PC-3 (cell line): ENCODE data around the gene ULBP1. TPM values are rescaled to one million over a fixed set of nuclear protein-coding genes. Genes with fewer than 3 reads are reported as not detected.

Source experiments
- ATAC-seq: fragments of 200-7000 bp; cut with Tn5 transposase; 2 replicates; pipeline ENCODE4 v1.9.1; 2020; ENCODE audit warnings: mild to moderate bottlenecking, moderate library complexity
- BruUV-seq: library from RNA; stranded (reverse); fragments of 400-500 nt; replicated peaks from 2 replicates; lab custom pipeline; 2021; lab: Mats Ljungman, UMichigan
- CTCF ChIA-PET: fragments of 300-600 bp; sonication (Branson Sonifier 250); formaldehyde crosslinking; loops from one replicate; lab custom pipeline; 2022; ENCODE audit warnings: antibody characterized with exemption; lab: Charles Lee
- POLR2A ChIA-PET: fragments of 300-600 bp; sonication (Branson Sonifier 250); formaldehyde crosslinking; loops from one replicate; lab custom pipeline; 2022; ENCODE audit warnings: antibody characterized with exemption; ENCODE audit not compliant: unreplicated experiment; lab: Charles Lee
- DNase-seq: peaks from one replicate; pipeline ENCODE4 v3.0.0-alpha.2; 2015
- H2AFZ ChIP-seq: fragments of 300-600 bp; sonication (generic); 2 replicates; pipeline ENCODE4 v1.6.0; 2016; ENCODE audit warnings: antibody characterized with exemption, low read length
- H3F3A ChIP-seq: fragments of 300-600 bp; sonication (generic); one replicate; pipeline ENCODE4 v1.6.0; 2017; ENCODE audit warnings: antibody characterized with exemption, low read length, control low read depth, mild to moderate bottlenecking; ENCODE audit not compliant: unreplicated experiment
- H3K27ac ChIP-seq: fragments of 300-600 bp; sonication (generic); 2 replicates; pipeline ENCODE4 v1.5.1; 2016; ENCODE audit warnings: mild to moderate bottlenecking, low read length
- H3K27me3 ChIP-seq: fragments of 300-600 bp; sonication (generic); 2 replicates; pipeline ENCODE4 v1.6.1; 2016; ENCODE audit warnings: low read length, mixed read lengths
- H3K36me3 ChIP-seq: fragments of 300-600 bp; sonication (generic); 2 replicates; pipeline ENCODE4 v1.6.1; 2016; ENCODE audit warnings: low read depth, mixed run types, low read length, mixed read lengths
- H3K4me1 ChIP-seq: fragments of 300-600 bp; sonication (generic); 2 replicates; pipeline ENCODE4 v1.5.1; 2016; ENCODE audit warnings: low read length; ENCODE audit not compliant: insufficient read depth
- H3K4me2 ChIP-seq: fragments of 300-600 bp; sonication (generic); 2 replicates; pipeline ENCODE4 v1.6.0; 2016; ENCODE audit warnings: low read length
- H3K4me3 ChIP-seq: fragments of 300-600 bp; sonication (generic); 2 replicates; pipeline ENCODE4 v1.5.1; 2016; ENCODE audit warnings: mild to moderate bottlenecking, low read length, mixed read lengths
- H3K79me2 ChIP-seq: fragments of 300-600 bp; sonication (generic); 2 replicates; pipeline ENCODE4 v1.6.1; 2017; ENCODE audit warnings: low read length, mixed read lengths
- H3K9ac ChIP-seq: fragments of 300-600 bp; sonication (generic); 2 replicates; pipeline ENCODE4 v1.6.0; 2016; ENCODE audit warnings: mild to moderate bottlenecking, low read length
- H3K9me2 ChIP-seq: fragments of 300-600 bp; sonication (generic); replicated peaks from 2 replicates; pipeline ENCODE4 v1.6.1; 2016; ENCODE audit warnings: mixed run types, low read length, mixed read lengths
- H3K9me3 ChIP-seq: fragments of 300-600 bp; sonication (generic); 2 replicates; pipeline ENCODE4 v1.6.1; 2016; ENCODE audit warnings: low read length, mixed read lengths
- H4K20me1 ChIP-seq: fragments of 300-600 bp; sonication (generic); 2 replicates; pipeline ENCODE4 v1.6.1; 2016; ENCODE audit warnings: low read length, mixed read lengths
- CTCF ChIP-seq: fragments of 300-600 bp; sonication (generic); conservative IDR thresholded peaks from 2 replicates; pipeline ENCODE4 v1.5.1; 2017; ENCODE audit warnings: antibody characterized with exemption, low read depth, mild to moderate bottlenecking, low read length
- EZH2 ChIP-seq: fragments of 300-600 bp; sonication (generic); IDR thresholded peaks from one replicate; pipeline ENCODE4 v1.6.1; 2017; ENCODE audit warnings: antibody characterized with exemption, mild to moderate bottlenecking, low read length; ENCODE audit not compliant: unreplicated experiment
- EZH2phosphoT487 ChIP-seq: fragments of 300-600 bp; sonication (generic); IDR thresholded peaks from 2 replicates; pipeline ENCODE4 v1.6.1; 2018; ENCODE audit warnings: mild to moderate bottlenecking, antibody characterized with exemption, low read length, borderline replicate concordance
- intact Hi-C: fragments of 100-400 bp; cut with micrococcal nuclease; formaldehyde crosslinking; loops from 2 replicates; pipeline ENCODE4 v1.9.0; 2023
- total RNA-seq: library from RNA; depleted of rRNA; stranded (reverse); fragments of >200 nt; gene quantifications from 2 replicates; pipeline ENCODE4 v1.2.3, GENCODE V29; 2014

ULBP1 gene
- total RNA-seq, 1 experiment from 2014 or later, result 0.87 TPM

DNA sequence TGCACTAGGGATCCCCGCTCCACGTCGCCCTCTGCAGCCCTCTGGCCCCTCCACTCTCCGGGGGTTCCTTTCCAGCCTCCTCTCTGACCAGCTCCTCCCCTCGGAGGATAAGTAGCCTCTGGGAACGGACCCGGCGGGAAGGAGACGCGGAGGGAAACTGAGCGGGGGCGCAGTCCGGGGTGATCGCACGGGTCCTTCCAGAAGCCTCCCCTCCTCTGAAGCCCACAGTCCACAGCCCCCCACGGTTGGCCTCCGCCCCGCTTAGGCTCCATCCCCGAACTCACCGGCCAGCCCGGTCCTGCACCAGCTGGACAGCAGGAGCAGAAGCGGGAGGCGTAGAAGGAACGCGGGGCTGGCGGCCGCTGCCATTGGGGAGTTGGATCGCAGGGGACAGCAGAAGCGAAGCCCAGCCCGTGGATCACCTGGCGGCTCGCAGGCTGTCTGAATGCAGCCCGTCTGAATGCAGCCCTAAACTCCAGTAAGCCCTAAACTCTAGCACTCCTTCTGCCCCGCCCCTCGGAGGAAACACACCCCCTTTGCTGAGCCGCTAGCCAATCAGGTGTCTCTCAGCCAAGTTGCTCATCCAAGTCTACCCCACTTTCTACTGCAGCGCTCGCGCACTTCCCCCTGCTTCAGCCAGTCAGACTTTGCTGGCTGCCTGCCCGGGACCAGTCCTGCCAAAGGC, 41.0 kb upstream of the ULBP1 start, which contains the start of gene RAET1G:
TSS of gene RAET1G (minus strand) at position 480 of the 685 bp plus-strand sequence. CDS start at position 369, 111 bp downstream.
- TF ChIP-seq EZH2 (no peak), EZH2phosphoT487 (no peak), CTCF (no peak)
- Histone ChIP-seq H3K9me3 (no peaks in the 10 kb centered on the region), H3K4me2 (peak within 1 kb of the TSS; percentile 91), H3K27me3 (no peaks in the 10 kb centered on the region), H3K4me1 (peaks cover 8% of the 10 kb centered on the region; the same call in 1 of the 2 replicates), H3K9ac (no peak within 1 kb of the TSS), H4K20me1 (no peaks in the 10 kb centered on the region), H3K27ac (no peak within 1 kb of the TSS), H3K36me3 (no peaks in the 10 kb centered on the region; the same call in 1 of the 2 replicates), H2AFZ (peak within 1 kb of the TSS; percentile 92), H3K79me2 (no peaks in the 10 kb centered on the region), H3K9me2 (no peaks in the 10 kb centered on the region), H3F3A (no peaks in the 10 kb centered on the region), H3K4me3 (peak within 1 kb of the TSS; percentile 80)
- DNase-seq (peak; percentile 85), ATAC-seq (peak; percentile 84)
- no TSS peak for BruUV-seq
- ChIA-PET POLR2A (no interaction called here), CTCF (no interaction called here)
- intact Hi-C loops, result loop anchor here (10.0 kb wide), 1 partner anchor 378 kb away; the partner anchor contains the start of gene PPIL4

- POLR2A ChIA-PET, result no interaction called here
- ATAC-seq (no peak), DNase-seq (no peak)
- peak overlapping the region; percentile 92 for H2AFZ ChIP-seq
- BruUV-seq, result no TSS peak
- H3K9ac ChIP-seq, result no peak overlapping the region
- H3K9me3 ChIP-seq, result no peaks in the 10 kb centered on the region
- H4K20me1 ChIP-seq, result no peaks in the 10 kb centered on the region
- no peaks in the 10 kb centered on the region for H3K27me3 ChIP-seq
- H3K4me3 ChIP-seq, result peak overlapping the region; percentile 80
- no peaks in the 10 kb centered on the region for H3K79me2 ChIP-seq
- no peak overlapping the region for H3K27ac ChIP-seq
- no peak for TF ChIP-seq EZH2
- TF ChIP-seq CTCF, result no peak
- TF ChIP-seq EZH2phosphoT487, result no peak
- H3K4me1 ChIP-seq, result peaks cover 8% of the 10 kb centered on the region; the same call in 1 of the 2 replicates
- H3K4me2 ChIP-seq, result peak overlapping the region; percentile 91
- H3F3A ChIP-seq, result no peaks in the 10 kb centered on the region
- intact Hi-C loops, result loop anchor here (10.0 kb wide), 1 partner anchor 379 kb away; the partner anchor contains the start of gene PPIL4
- CTCF ChIA-PET, result no interaction called here
- no peaks in the 10 kb centered on the region for H3K9me2 ChIP-seq
- H3K36me3 ChIP-seq, result no peaks in the 10 kb centered on the region; the same call in 1 of the 2 replicates
Observed at GRCh38 chr6:149923327-149923986, 40.3 kb upstream of the ULBP1 start.
